Measurements from ENCODE around the gene ZC3HAV1L.
A peak's percentile ranks its signal among the peaks of the same experiment; 100 is the strongest.
"Not testable (repeated sequence)": the region's sequence is repeated elsewhere in the genome, so short reads cannot be mapped to it uniquely, and the experiment has no call there.

ZC3HAV1L gene

DNA sequence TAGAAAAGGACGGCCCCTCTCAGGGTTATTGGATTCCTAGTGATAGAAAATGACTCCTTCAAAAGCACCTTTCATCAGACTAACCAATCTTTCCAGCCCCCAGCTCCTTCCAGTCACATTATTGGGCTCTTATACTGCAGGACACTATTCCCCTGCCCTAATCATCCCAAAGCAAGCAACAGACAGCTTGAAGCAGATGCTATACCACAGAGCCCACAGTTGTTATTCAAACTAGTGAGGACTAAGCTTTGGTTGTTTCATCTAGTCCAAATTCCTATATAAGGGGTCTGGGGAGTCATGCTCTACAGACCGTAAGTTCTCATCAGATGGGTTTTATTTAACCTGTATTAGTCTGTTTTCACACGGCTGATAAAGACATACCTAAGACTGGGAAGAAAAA, 24.5 kb downstream of the ZC3HAV1L start:
- DNase-seq, result no peak

DNA sequence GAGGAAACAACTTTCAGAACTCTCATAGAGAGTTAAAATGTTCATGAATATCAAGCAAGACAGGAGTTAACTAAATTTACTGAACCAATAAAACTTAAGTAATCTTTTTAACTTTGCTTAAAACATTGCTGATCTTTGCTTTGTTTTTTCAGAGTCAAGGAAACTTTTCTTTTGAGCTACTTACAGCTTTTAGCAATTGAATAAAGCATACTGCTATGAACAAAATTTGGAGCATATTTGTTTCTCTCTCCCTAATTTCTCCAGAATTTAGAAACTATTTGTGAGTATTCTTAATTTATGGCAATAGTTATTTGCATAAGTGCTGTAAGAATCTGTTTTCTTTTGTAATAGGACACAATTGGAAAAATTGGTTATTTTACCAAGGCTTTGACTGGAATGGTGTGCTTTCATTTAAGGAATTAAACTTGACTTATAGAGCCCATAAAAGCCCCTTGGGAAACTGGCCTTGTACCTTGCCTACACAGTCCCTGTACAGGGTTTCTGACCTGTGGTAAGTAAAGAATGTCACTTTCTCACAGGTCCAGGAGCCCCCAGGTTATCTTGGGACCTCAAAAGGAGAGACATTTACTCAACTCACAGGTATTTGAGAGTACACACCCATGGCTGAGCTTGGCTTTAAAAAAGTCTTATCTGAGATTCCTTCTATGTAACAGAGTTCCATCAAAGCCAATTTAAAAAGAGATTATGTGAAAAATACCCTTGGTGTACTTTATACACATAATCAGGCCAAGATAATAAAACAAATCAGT, 31.3 kb downstream of the ZC3HAV1L start:
- DNase-seq, result no peak

DNA sequence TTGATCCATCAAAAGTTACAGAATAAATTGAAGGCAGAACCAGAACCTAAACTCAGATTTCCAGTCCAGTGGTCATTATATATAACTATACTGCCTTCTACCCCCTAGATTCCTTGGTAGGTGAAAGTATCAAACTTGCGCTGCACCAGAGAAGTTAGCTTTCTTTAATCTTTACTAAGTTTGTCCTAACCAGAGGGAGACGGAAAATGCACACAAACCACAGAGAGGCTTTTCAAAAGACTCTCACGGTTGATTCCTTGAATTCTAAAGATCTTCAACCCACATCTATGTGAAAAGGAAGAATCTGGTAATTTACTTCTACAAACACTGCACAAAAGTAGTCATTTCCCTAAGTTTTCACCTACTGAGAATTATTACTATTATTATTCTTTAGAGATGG, 36.4 kb downstream of the ZC3HAV1L start:
- no peak for DNase-seq

DNA sequence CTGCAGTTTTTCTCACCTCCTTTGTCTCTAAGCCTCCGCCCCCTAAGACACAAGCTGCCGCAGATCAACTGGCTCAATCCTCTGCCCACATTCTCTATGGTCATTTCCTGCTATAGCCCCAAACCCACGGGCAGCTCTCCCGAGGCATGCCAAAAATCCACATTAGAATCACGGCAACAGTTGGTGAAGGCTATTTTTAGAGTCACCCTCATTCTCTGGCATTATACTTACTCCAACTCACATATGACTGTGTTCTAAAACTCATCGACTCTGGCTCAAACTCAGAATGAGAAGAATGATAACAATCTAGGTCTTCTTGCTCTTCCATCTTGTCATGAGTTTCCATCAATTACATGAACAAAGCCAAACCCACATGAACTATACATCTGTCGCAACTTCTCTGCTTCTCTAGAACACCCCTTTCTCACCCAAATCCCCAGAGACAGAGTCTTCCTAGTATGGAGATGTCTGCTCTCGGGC, 43.8 kb downstream of the ZC3HAV1L start:
- no peak for DNase-seq

DNA sequence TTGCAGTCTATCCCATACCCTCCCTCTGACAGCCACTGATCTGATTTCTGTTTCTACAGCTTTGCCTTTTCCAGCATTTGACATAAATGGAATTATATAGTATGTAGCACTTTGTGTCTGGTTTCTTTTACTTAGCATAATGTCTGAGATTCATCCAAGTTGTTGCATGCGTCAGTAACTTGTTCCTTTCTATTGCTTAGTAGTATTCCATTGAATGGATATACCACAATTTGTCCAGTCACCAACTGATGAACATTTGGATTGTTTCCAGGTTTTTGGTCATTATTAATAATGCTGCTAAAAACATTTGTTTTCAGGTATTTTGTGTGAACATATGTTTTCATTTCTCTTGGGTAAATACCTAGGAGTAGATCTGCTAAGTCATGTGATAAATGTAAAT, 48.2 kb downstream of the ZC3HAV1L start:
- DNase-seq, result no peak

DNA sequence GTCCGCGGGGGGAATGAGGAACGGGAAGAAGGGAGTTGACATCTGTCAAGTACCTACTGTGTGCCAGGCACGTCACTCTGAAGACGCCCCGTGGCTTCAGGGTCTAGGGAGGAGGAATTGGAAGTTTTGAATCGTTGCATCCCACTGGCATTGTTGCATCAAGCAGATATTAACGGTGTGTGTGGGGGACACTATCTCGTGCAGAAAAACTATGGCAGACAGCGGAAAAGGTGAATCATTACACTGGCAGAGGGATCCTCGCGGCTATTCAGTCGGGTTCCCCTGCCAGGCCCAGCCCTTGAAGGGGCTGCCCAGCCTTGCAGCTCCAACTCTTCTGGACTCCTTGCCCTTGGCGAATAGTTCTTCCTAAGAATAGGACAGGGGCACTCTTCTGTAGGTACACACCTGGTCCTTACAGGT, 53.6 kb downstream of the ZC3HAV1L start:
- no peak for DNase-seq

DNA sequence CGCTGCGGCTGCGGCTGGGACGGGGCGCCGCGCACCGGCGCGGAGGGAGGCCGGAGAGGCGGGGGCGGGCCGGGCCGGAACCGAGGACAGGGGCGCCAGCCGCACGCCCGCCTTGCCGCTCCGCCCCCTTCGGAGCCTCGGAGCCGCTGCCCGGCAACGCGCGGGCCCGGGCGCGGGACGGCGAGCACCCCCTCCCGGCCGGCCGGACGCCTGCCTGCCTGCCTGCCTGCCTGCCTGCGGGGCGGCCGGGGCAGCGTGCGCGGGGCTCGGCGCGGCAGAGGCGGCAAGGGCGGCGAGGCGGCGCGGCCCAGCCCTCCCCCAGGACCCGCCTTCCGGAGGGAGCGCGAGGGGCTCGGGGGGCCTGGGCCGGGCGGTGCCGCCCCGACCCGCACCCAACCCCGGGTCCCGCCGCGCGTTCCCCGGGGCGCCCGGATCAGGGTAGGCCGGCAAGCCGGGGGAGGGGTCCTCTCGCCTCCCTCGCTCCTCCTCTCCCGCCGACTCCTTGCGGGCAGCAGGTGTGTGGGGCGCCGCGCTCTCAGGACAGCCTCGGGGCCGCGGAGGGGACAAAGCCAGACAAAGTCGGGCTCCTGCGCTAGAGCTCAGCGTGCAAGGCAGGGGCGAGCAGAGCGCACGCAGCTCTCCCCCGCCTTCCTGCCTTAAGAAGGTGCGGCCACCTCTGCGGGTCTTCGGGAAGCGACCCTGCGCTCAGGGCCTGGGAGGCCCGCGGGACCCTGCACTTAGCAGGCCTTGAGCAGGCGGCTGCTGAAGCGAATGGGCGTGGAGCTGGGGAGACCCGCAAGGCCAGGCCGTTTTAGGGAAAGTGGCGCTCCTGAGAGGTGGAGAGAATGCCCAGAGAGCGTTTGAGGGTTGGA, 54.3 kb downstream of the ZC3HAV1L start, which contains the start of gene KIAA1549:
TSS of gene KIAA1549 (minus strand) at position 58 of the 872 bp plus-strand sequence. CDS start 120 bp downstream, outside the sequence.
- DNase-seq, result peak; percentile 63

DNA sequence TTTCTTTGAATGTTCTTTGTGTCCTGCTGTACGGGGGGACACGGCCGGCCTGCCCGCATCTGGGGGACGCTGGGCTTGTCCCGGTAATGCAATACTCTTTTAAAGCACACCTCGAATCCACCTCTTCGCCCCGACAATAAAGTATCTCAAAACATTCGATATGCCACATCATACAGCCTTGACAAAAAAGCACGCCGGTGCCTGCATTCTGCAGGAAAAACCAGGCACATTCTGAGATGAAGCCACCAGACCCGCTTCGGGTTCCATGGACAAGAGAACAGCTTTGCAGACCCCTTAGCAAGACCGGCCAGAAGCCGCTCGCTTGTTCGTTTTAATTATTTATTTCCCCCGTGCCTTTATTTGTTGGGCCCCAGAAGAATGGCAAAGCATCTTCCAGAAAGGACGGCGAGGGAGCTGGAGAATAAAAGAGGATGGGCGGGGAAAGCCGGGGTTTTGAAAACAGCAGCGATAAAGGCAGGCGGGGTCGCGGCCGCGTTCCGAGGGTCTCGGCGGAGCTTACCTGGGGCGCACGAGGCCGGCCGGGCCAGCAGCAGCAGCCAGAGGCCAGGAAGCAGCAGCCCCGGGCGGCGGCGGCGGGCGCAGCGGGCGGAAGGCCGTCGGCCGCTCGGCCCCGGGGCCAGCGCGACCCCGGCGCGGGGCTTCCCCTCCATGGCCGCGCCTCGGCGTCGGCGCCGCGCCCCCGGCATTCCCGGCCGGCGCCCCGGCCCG, 55.1 kb downstream of the ZC3HAV1L start:
- no peak for DNase-seq

DNA sequence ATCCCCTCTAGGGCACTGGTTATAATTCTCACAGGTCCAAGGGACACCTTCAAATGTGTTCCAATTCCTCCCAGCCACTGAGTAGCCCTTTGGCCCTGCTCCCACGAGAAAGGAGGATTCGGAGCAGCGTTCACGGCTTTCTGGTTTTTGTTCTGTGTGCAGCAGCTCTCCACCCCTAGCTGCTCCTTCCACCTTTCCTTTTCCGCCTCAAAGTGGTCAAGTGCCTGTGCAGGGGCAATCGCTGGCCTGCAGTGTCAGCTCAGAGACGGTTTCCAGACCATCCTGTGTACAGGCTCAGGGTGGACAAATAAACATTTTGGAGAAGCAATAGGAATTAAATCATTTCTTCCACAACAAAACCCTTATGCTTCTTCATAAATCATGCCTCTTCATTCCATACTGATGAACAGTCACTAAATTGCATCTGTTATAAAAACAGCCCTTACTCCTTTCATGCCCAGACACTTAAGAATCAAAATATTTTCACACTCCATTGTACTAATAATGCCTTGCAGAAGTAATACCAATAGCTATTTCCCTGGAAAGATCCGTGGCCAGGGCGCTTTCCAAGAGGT, 55.8 kb downstream of the ZC3HAV1L start:
- DNase-seq, result no peak

DNA sequence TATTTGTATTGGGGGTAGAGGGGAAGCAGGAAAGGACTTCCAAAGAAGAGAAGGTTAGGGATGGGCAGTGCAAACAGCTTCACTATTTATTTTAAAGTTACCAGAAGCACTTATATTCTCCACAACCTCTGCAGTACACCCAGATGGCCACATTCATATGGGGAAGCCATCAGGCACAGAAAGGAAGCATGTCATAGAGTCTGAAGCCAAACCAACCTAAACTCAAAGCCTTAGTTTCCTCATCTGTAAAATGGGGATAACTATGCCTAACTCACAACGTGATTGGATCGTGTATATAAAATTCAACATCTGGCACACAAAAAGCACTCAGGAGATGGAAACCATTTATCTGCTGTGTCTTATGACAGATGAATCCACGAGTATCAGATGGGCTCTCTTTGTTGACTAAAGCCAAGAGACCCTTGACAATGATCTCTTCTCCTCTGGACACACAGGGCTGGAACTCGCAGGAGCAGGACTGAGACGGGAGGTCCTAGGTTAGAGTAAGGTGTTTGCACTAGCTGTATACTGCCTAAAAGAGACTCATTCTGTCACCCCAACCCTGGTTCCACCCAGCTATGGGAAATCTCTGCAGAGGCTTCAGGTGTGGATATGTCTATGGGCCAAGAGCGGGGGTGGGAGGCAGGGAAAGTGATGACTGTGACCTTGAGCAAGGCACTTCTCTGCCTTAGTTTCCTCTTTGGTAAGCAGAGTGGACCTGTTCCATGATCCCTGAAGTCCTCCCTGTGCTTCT, 56.4 kb downstream of the ZC3HAV1L start:
- no peak for DNase-seq

DNA sequence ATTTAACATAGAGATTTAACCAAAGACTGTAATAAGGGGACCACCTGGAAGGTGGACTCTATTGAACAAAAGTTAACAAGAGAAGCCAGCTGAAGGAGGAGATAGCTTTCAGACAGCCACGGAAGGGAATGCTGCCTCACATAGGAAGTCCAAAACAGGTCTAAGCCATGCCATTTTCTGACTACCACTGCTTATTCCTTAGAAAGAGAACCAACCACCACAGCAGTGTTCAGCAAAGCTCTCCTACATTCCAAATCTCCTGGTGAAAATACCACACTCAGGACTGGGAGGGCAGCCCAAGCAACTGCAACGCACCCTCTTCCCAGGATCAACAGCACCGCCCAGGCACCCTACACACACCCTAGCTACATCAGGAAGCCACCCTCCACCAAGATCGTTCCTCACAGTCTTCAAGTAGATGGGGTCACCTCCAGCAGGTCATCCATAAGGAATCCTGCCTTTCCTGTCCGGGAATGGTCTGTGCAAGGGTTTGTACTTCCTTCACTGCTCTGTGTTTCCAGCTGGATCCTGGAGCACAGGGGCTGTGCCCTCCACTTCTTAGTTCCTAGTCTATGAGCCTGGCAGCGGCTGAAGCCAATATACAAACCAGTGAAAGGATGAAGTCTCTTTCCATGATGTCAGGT, 57.2 kb downstream of the ZC3HAV1L start:
- no peak for DNase-seq

DNA sequence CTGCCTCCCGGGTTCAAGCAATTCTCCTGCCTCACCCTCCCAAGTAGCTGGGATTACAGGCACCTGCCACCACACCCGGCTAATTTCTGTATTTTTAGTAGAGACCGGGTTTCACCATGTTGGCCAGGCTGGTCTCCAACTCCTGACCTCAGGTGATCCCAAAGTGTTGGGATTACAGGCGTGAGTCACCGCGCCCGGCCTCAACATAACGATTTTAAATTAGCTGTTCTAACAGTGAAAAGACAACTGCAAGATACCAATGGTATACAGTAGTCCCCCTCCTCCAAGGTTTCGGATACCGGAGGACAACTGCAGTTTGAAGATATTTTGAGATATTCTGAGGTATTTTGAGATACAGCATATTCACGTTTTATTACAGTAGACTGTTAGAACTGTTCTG, 59.7 kb downstream of the ZC3HAV1L start:
- DNase-seq, result not testable (repeated sequence)

Data from activated T-cell treated with anti-CD3 and anti-CD28 coated beads, Interleukin-2, amount 50 U/mL, for 1 hour (primary cell).